Calu3 (cell line): ENCODE data around the gene FRY. TPM values are rescaled to one million over a fixed set of nuclear protein-coding genes. Genes with fewer than 3 reads are reported as not detected.

Source experiments
- BruUV-seq: library from RNA; stranded (reverse); fragments of 400-500 nt; replicated peaks from 2 replicates; lab custom pipeline; 2021; lab: Mats Ljungman, UMichigan
- CTCF ChIA-PET: fragments of 300-600 bp; sonication (Branson Sonifier 250); formaldehyde crosslinking; loops from one replicate; lab custom pipeline; 2022; ENCODE audit warnings: antibody characterized with exemption; lab: Charles Lee
- DNase-seq: peaks from one replicate; pipeline ENCODE4 v3.0.0; 2022
- H3K27ac Mint-ChIP-seq: one replicate; pipeline ENCODE4 v1.8.0; 2022; ENCODE audit warnings: mixed read lengths; ENCODE audit not compliant: unreplicated experiment
- H3K27me3 Mint-ChIP-seq: one replicate; pipeline ENCODE4 v1.8.0; 2022; ENCODE audit warnings: mixed read lengths; ENCODE audit not compliant: unreplicated experiment
- H3K36me3 Mint-ChIP-seq: one replicate; pipeline ENCODE4 v1.8.0; 2022; ENCODE audit warnings: mild to moderate bottlenecking, moderate library complexity, mixed read lengths; ENCODE audit not compliant: insufficient read depth, unreplicated experiment
- H3K4me1 Mint-ChIP-seq: one replicate; pipeline ENCODE4 v1.8.0; 2022; ENCODE audit warnings: mild to moderate bottlenecking, low read depth, mixed read lengths; ENCODE audit not compliant: unreplicated experiment
- H3K4me3 Mint-ChIP-seq: one replicate; pipeline ENCODE4 v1.8.0; 2022; ENCODE audit warnings: mild to moderate bottlenecking, low read depth, moderate library complexity, mixed read lengths; ENCODE audit not compliant: unreplicated experiment
- H3K9me3 Mint-ChIP-seq: one replicate; pipeline ENCODE4 v1.8.0; 2022; ENCODE audit warnings: low read depth, mixed read lengths; ENCODE audit not compliant: unreplicated experiment
- CTCF ChIP-seq: fragments of 200-600 bp; IDR thresholded peaks from one replicate; pipeline ENCODE4 v1.8.0; 2022; ENCODE audit warnings: antibody characterized with exemption; ENCODE audit not compliant: unreplicated experiment
- intact Hi-C: fragments of 100-400 bp; cut with micrococcal nuclease; formaldehyde crosslinking; loops from one replicate; pipeline ENCODE4 v1.10.0; 2022; ENCODE audit not compliant: unreplicated experiment
- total RNA-seq: library from RNA; stranded (reverse); gene quantifications from 2 replicates; pipeline ENCODE4 v1.2.3, GENCODE V29; 2022

The FRY gene
- total RNA-seq, 1 experiment from 2014 or later = 6.2 TPM

- no peaks in the 10 kb centered on the region for H3K9me3 Mint-ChIP-seq
- no peaks in the 10 kb centered on the region for H3K4me1 Mint-ChIP-seq
- no peak overlapping the region for H3K27ac Mint-ChIP-seq
- H3K27me3 Mint-ChIP-seq = no peaks in the 10 kb centered on the region
- no peak for DNase-seq
- CTCF ChIA-PET = no interaction called here
- no peak overlapping the region for H3K4me3 Mint-ChIP-seq
- no peak for TF ChIP-seq CTCF
- H3K36me3 Mint-ChIP-seq = no peaks in the 10 kb centered on the region
- no TSS peak for BruUV-seq
- intact Hi-C loops = no loop called here
Measured at GRCh38 chr13:32261567-32261966, 230.0 kb downstream of the FRY start.

- CTCF ChIA-PET = no interaction called here
- no TSS peak for BruUV-seq
- no peaks in the 10 kb centered on the region for H3K4me1 Mint-ChIP-seq
- no peaks in the 10 kb centered on the region for H3K9me3 Mint-ChIP-seq
- H3K27ac Mint-ChIP-seq = no peak overlapping the region
- intact Hi-C loops = no loop called here
- no peak for TF ChIP-seq CTCF
- no peaks in the 10 kb centered on the region for H3K36me3 Mint-ChIP-seq
- H3K27me3 Mint-ChIP-seq = no peaks in the 10 kb centered on the region
- no peak overlapping the region for H3K4me3 Mint-ChIP-seq
- no peak for DNase-seq
Measured at GRCh38 chr13:32262165-32262564, 230.6 kb downstream of the FRY start.

- CTCF ChIA-PET = no interaction called here
- intact Hi-C loops = no loop called here
- no peak overlapping the region for H3K4me3 Mint-ChIP-seq
- BruUV-seq = no TSS peak
- no peak for TF ChIP-seq CTCF
- no peaks in the 10 kb centered on the region for H3K9me3 Mint-ChIP-seq
- no peaks in the 10 kb centered on the region for H3K4me1 Mint-ChIP-seq
- no peak overlapping the region for H3K27ac Mint-ChIP-seq
- no peaks in the 10 kb centered on the region for H3K36me3 Mint-ChIP-seq
- DNase-seq = no peak
- no peaks in the 10 kb centered on the region for H3K27me3 Mint-ChIP-seq
Measured at GRCh38 chr13:32262619-32263018, 231.0 kb downstream of the FRY start.

- no peak overlapping the region for H3K4me3 Mint-ChIP-seq
- CTCF ChIA-PET = no interaction called here
- TF ChIP-seq CTCF = no peak
Measured at GRCh38 chr13:32264407-32264806, 232.8 kb downstream of the FRY start.

More at GRCh38 chr13:32264407-32264806, 232.8 kb downstream of the FRY start:
- no peaks in the 10 kb centered on the region for H3K4me1 Mint-ChIP-seq
- H3K27me3 Mint-ChIP-seq = no peaks in the 10 kb centered on the region
- intact Hi-C loops = no loop called here
- H3K9me3 Mint-ChIP-seq = no peaks in the 10 kb centered on the region
- H3K36me3 Mint-ChIP-seq = no peaks in the 10 kb centered on the region
- no peak for DNase-seq
- no peak overlapping the region for H3K27ac Mint-ChIP-seq
- BruUV-seq = no TSS peak
